NCI-H2171 (cell line): ENCODE measurements around the gene SLC35G6.
"Not testable (repeated sequence)": the region's sequence is repeated elsewhere in the genome, so short reads cannot be mapped to it uniquely, and the experiment has no call there.

Source experiments
- DNase-seq: peaks from one replicate; lab custom pipeline; 2025; lab: John Stamatoyannopoulos, UW

SLC35G6 gene

GRCh38 chr17:7481275-7481674, at the start of gene SLC35G6:
TSS of gene SLC35G6 (plus strand) at chr17:7481446. CDS start at chr17:7481517, 71 bp downstream.
- not testable (repeated sequence) for DNase-seq

DNA sequence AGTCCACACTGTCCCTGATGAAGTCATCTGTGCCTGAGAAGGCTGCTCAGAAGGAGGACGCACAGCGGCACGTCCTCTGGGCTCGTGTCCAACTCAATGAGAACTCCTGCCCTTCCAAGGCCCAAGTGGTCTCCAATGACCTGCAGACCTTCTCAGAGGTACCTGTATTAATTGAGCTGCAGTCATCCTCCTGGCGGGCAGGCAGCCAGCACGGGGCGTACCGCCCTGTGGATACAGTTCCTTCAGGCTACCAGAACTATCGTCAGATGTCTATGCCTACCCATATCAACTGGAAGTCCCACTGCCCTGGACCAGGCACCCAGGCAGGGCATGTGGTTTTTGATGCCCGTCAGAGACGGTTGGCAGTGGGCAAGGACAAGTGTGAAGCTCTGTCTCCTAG, 49.0 kb upstream of the SLC35G6 start:
- DNase-seq: no peak

GRCh38 chr17:7435676-7436555, 45.3 kb upstream of the SLC35G6 start:
- no peak for DNase-seq

GRCh38 chr17:7436556-7437368, 44.5 kb upstream of the SLC35G6 start:
- DNase-seq: peak; percentile 78

DNA sequence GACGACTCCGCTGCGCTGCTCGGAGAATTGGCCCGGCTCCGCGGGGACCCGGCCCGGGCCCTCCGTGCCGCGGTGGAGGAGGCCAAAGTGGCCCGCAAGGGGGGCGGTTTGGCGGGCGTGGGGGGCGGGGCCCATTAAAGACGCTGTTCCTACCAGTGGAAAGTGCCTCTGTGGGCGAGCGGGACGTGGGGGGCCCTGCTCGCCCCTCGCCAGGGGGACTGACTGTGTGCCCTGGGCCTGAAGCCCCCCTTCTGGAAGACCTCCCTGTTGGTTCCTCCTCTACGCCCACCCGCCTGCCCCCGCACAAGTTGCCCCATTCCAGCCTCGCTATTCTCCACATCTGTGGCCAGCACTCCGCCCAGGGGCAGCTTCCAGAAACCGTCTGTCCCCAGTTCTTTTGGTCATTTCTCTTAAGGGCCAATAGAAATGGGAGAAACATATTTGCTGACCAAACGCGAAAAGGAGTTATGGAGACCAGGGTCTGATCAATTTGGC, 43.8 kb upstream of the SLC35G6 start:
- no peak for DNase-seq

DNA sequence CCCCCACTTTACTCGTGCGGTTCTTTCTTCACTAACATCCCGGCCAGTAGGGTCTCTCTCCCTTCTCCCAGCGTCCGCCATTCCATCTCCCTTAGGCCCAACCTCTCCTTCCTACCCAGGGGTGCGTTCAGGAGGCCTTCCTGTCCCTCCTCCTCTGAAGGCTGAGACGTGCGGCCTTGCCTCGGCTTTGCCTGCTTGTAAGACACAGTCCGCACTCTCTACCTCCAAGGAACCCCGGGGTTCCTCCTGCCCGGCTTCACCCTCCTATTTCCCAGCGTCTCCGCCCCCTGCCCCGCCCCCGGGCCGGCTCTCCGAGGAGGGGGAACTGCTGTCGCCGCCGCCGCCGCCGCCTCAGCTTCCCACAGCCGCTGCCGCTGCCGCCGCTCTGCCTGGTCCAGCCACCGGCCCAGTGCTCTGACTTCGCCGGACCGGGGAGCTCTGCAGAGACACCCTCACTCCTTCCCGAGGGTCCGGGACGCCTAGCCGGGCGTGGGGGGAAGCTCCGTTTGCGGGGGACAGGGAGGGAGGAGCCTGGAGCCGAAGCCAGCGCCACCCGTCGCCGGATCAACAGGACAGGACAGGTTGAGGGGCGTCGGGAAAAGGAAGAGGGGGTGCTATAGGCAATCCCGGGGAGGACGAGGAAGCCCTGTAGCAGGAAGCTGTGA, 43.2 kb upstream of the SLC35G6 start:
- DNase-seq: no peak

DNA sequence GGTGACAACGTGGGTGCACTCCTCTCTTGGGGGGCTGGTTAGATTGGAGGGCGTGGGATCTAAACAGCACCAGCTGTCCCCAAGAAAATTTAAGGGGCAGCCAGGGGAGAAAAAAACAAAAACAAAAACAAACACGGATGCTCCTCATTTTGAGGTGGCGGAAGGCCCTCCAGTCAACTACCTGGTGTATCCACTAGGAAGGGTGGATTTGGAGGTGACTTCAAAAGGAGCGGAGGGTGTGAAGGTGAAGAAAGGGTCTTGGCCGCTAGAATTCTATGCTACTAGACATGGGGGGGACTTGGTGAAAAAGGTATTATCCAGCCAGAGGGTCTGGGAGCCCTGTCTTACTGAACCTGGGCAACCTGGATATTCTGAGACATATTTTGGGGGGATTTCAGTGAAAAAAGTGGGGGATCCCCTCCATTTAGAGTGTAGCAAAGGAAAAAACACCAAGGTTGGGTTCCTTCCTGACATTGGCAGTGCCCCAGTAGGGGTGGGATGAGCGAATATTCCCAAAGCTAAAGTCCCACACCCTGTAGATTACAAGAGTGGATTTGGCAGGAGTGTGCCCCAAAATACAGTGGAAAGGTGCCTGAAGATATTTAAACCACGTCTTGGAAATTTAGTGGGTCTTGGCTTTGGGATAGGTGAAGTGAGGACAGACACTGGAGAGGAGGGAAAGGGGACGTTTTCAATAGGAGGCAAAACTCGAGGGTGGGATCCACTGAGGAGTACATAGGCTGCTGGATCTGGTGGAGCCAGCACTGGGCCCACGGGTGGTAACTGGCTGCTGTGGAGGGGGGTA, 42.4 kb upstream of the SLC35G6 start:
- DNase-seq: no peak

GRCh38 chr17:7439462-7440112, 41.7 kb upstream of the SLC35G6 start, which contains the start of gene FGF11:
TSS of gene FGF11 (plus strand) at chr17:7439512. CDS start at chr17:7439621, 109 bp downstream.
- no peak for DNase-seq

GRCh38 chr17:7440113-7440833, 41.0 kb upstream of the SLC35G6 start:
- DNase-seq: peak; percentile 42

DNA sequence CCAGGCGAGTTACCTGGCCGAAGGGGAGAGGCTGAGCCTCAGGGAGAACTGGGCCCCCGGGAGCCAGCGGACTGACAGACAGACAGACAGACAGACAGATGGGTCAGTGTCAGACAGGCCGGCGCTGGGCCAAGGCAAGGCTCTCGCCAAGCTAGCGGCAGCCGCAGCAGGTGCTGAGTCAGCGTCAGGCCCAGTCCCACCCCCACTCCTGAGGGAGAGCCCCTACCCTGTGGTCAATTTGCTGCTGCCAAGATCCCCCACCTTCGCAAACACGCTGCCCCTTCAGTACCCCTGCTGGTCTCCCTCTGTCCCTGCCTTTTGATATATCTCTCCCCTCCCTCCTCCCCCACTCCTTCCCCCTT, 40.4 kb upstream of the SLC35G6 start:
- DNase-seq: no peak

- DNase-seq: no peak
Observed at GRCh38 chr17:7441266-7441665, 40.0 kb upstream of the SLC35G6 start.

GRCh38 chr17:7442142-7442541, 39.1 kb upstream of the SLC35G6 start:
- no peak for DNase-seq

DNA sequence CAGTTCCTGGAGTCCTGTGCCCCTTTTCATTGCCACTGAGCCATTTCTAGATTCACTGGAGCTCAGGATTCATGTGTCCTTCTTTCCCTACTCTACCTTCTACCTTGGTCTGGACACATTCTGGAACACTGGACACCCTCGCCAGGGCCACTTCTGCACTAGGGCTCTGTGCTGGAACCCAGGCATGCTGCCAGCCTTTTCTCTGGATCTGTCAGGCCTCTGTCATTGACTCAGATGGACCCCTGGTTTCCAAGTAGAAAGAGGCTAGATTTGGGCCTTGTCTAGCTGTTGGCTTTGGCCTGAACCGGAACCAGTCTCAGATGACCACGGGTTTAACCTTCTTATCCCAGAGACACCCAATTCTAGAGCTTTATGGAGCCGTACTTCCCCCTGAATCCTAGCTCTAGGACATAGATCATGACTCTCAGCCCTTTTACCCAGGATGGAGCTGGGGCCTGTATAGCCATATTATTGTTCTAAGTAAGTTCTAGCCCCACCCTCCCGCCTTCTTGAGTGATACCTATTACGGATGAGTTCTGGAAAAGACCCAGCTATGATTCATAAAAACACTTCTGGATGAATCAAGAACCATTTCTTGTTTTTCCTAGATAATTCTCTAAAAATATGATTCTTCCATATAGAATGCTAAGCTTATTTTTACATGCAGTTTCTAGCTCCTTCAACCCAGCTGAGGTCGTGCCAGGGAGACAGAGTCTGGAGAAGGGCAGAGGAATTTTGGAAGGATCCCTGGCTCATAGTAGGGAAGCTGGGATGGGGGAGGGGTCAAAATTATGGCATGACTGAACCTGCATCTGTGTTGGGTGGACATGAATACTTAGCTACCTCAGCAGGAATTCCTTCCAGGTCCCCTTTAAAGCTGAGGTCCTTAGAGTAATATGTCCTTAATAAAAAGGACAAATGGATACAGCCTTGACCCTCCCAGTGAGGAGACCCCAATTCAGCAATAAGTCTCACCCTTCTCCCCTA, 37.5 kb upstream of the SLC35G6 start:
- no peak for DNase-seq

GRCh38 chr17:7444682-7445618, 36.3 kb upstream of the SLC35G6 start, which contains the start of gene CHRNB1:
TSS of gene CHRNB1 (plus strand) at chr17:7445061. CDS start at chr17:7445128, 67 bp downstream.
- DNase-seq: peak; percentile 54

- no peak for DNase-seq
Observed at GRCh38 chr17:7445619-7445968, 35.7 kb upstream of the SLC35G6 start.

DNA sequence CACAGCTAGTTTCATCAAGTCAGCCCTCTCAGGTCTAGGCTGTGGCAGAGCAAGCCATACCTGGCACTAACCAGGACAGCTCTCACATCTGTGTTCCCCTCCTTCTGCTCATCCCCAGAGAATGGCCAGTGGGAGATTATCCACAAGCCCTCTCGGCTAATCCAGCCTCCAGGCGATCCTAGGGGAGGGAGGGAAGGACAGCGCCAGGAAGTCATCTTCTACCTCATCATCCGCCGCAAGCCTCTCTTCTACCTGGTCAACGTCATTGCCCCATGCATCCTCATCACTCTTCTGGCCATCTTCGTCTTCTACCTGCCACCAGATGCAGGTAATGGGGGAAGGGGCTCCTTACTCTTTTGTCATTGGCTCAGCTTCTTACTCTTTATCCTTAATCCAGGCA, 32.8 kb upstream of the SLC35G6 start:
- DNase-seq: no peak

GRCh38 chr17:7459961-7460545, 21.2 kb upstream of the SLC35G6 start:
- DNase-seq: no peak
